Measurements from ENCODE around the gene ADCYAP1.

GRCh38 chr18:959854-960253, 55.2 kb downstream of the ADCYAP1 start:
- TF ChIP-seq, protein P1, sequence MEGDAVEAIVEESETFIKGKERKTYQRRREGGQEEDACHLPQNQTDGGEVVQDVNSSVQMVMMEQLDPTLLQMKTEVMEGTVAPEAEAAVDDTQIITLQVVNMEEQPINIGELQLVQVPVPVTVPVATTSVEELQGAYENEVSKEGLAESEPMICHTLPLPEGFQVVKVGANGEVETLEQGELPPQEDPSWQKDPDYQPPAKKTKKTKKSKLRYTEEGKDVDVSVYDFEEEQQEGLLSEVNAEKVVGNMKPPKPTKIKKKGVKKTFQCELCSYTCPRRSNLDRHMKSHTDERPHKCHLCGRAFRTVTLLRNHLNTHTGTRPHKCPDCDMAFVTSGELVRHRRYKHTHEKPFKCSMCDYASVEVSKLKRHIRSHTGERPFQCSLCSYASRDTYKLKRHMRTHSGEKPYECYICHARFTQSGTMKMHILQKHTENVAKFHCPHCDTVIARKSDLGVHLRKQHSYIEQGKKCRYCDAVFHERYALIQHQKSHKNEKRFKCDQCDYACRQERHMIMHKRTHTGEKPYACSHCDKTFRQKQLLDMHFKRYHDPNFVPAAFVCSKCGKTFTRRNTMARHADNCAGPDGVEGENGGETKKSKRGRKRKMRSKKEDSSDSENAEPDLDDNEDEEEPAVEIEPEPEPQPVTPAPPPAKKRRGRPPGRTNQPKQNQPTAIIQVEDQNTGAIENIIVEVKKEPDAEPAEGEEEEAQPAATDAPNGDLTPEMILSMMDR (conservative IDR thresholded peaks at IDR 0.05; ENCODE audit: low read depth, low read length), result no peak
- no peak for TF ChIP-seq EZH2phosphoT487 (IDR thresholded peaks at IDR 0.05; ENCODE audit: borderline replicate concordance, low read length)
- TF ChIP-seq EZH2 (IDR thresholded peaks at IDR 0.05; ENCODE audit: low read length, unreplicated experiment), result no peak

Measured in PC-3 (cell line).